Stimulated activated naive CD4-positive, alpha-beta T cell (primary cell): ENCODE data around the gene RALGDS.

Experiments used
- DNase-seq, 6 experiments: peaks; one replicate each; lab custom pipeline; 2025; lab: John Stamatoyannopoulos, UW

RALGDS gene

DNA sequence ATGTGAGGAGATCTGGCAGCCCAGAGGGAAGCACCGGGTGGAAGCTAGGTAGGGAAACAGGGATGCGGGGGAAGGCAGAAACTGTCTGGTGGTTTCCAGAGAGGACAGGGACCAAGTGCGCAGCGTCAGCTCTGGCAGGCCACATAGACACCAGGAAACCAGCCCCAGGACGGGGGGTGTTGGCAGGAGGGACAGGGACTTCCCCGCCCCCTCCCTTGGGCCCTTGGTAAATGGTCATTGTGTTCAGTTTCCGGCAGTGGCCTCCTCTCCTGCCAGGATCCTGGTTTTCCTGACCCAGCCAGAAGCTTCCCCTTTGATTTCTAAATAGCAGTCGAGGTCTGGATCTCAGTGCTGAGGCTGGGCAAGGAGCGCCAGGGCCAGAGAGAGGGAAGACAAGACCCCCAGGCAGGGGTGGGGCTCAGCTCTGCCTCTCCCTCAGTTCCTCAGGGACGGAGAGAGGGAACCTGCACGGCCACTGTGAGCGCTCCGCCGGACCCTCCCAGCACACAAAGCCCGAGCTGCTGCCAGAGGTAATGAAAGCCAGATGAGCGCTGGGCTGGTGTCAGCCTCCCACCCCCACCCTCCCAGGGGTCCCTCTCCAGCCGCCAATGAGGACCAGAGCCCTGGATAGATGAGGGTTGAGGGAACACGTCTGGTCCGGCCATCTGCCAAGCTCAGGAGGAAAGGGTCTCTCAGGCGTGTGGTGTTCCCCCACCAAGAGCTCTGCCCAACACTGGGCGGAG, 1.8 kb downstream of the RALGDS start:
- no peak for DNase-seq

DNA sequence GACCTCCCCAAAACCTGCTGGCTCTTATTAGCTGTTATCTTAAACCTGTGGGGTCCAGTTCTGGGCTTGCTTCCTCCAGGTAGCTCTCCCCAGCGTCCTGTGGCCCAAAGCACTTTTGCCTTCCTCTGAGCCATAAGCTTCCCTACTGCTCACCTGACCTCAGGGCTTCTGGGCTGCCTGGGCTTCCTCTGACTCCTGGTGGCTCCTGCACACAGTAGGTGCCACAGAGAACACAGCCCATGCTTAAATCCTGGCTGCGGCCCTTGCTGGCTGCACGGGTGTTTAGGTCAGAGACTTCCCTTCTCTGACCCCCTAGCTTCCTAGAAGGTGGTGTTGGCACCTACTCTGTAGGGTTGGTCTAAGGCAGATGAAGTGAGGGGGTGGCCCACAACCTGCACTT, 2.5 kb downstream of the RALGDS start:
- no peak for DNase-seq

DNA sequence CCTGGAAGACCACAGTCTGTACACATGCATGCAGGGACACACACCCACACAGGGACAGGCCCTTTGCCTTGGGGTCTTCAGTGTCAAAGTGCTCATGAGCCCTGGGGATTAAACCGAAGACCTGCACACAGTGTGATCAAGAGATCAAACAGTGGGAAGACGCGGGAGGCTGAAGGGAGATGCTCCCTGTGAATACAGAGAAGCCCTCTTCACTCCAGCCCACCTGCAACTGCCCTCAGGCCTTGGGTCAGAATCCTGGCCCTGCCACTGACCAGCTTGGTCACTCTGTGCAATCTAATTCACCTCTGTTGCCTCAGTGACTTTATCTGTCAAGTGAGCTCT, 2.9 kb downstream of the RALGDS start:
- DNase-seq: no peak

DNA sequence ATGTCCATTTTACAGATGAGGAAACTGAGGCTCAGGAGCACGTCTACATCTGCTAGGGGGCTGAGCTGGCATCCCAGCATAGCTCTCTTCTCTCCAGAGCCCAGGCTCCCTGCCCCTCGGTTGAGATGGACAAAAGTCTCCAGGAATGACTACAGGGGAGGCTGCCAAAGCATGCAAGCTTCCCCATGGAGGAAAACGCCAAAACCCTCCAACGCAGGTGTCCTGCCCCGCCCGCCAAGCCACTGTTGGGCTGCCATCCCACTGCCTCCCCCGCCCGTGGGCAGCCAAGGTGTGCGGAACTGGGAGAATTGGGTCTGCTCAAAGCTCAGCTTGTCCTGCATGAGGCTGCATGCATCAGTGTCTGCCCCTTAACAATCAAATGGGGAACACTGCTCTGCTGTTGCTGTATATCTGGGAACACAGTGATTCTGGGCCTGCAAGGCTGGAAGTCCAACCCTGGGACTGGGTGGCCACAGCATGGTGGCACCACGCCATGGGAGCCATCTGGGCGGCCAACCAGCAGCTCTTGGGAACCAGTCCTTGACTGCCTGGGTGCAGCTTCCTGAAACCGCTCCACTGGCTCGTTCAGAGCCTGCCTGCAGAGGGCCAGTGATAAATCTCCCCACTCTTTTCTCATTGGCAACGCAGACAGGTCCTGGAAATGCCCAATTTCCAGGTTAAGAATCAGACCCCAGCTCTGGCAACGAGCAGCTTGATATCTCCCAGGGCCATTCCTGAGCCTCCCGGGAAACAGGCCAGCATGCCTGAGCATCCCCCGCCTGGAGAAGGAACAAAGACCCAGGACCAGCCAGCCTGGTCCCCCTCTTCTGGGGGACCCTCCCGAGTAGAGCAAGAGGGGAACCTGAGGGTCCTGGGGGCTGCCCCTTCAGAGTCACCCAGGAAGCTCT, 3.5 kb downstream of the RALGDS start:
- DNase-seq: no peak

DNA sequence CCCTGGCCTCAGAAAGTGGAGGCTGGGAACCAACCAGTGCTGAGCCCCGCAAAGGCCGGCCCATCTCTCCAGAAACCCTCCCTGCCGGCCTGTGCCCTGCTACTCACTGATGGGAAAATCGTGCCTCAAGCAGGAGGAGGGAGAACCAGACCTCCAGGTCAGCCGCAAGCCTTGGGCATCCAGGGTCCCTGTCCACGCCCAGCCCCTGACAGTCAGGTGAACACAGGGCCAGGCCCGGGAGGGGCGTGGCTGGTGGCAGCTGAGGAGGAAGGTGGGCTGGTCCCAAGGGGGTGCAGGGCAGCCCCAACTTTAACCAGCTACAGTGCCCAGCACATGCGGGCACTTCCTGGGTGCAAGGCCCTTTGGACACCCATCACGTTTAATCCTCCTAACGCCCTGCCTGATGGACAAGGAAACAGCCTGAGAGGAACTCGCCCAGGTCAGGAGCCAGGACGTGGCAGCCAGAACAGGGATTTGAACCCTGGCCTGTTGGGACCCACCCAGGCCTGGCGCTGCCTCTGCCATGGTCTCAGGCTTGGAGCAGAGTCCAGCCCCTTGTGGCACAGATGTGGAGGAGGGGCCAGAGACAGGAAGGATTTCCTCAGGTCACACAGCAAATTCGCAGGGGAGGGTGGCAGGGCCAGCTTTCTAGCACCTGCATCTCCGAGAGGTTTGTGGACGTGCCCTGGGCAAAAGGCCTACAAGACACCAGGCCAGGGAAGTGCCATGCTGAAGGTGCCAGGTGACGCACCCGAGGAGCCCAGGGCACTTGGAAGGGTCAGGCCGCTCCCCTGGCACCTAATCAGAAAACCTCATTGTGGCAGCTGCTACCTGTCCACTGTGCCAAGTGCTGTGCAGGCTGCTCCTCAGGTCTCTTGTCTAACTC, 4.5 kb downstream of the RALGDS start:
- no peak for DNase-seq

DNA sequence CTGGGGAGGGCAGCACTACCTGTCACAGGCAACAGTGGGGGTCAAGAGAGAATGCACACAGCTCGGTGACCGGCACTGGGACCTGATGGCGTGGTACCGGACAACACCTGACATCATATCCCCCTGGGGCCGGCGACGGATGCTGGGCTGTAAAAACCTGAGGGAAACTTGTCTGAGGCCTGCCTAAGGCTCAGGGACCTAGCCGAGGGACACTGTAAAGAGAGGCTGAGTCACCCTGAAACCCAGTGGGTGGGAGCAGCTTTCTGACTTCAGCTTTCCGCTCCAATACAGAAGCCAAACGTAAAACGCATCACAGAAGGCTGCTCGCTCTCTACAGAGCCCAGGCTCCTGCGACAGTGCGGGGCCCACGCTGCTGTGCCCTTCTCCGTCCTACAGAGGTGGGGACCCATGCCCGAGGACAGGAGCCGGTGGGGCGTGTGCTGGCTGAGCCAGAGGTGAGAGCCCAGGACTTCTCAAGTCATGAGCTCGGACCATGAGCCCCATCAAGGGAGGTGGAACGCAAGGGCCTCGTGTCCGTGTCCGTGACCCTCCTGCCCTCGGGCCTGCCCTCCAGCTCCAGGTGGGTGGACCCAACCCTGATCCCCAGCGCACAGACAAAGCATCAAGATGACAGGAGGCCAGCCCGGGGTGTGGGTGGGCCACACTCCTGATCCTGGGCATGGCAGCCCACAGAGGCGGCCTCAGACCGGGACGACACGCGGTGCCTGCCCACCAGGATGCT, 5.3 kb downstream of the RALGDS start:
- no peak for DNase-seq

DNA sequence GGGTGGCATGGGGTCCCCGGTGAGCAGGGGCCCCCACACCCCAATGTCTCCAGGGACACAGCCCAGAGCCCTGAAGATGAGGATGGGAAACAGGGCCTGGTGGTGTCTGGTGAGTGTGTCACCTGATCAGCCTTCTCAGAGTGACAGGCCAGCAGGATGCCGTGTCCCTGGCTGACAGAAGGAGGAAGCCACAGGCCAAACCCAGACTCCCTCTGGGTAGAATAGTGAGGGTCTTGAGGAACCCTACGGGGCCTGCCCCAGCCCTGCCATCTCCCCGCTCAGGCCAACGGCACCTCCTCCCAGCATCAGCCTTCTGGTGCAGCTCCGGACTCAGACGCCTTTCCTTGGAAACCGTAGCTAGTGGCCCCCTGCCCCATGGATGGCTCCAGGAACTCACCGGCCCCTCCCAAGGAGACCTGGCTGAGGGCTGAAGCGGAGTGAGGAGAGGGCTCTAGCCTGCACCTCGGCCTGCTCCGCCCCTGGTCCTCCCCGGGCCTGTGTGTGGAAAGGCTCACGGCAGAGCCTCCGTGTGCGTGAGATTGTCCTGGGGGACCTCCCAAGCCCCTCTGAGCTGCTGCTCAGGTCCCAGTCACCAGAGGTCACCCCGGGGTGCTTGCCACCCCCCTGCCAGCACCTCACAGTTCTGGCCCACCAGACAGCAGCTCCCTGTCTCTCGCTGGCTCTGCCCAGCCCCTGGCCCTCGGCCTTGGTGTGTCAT, 6.0 kb downstream of the RALGDS start:
- DNase-seq: no peak

DNA sequence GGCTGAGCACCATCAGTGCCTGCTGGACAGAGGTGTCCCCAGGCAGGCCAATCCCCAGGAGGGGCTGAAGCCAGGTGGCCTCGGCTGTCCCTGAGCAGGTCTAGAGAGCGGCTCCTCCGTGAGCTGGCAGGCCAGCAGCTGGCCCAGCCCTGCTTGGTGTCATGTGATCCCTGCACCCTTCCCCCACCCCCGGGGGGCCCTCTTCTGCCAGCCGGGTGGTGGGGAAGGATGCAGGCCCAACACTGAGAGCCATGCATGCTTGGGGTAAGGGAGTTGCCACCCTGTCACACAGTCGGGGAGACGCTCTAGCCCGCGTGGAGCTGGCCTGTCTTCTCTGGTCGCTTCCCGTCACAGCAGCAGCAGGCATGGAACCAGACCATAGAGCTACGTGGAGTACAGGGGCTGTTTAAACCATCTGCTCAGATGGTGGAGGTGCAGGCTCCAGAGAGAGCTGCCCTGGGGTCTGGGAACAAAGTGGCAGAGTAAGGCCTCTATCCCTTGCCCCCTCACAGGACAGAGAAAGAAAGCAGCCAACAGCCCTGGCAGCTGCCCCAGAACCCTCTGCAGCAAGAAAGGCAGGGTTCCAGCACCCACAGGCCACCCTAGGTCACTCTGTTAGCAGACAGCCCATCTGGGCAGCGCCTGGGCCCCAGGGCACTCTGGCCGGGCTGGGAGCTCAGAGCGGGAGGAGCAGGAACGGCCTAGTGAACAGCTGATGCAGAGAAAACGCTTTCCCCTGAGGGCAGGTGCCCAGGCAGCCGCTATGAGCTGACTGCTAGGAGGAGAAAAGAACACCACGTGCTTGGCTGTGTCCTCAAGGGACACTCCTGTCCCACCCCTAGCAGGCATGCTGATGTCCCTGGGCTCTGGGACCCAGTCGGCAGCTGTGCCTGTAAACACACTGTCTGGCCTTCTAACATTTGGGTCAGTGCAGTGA, 6.8 kb downstream of the RALGDS start:
- no peak for DNase-seq

DNA sequence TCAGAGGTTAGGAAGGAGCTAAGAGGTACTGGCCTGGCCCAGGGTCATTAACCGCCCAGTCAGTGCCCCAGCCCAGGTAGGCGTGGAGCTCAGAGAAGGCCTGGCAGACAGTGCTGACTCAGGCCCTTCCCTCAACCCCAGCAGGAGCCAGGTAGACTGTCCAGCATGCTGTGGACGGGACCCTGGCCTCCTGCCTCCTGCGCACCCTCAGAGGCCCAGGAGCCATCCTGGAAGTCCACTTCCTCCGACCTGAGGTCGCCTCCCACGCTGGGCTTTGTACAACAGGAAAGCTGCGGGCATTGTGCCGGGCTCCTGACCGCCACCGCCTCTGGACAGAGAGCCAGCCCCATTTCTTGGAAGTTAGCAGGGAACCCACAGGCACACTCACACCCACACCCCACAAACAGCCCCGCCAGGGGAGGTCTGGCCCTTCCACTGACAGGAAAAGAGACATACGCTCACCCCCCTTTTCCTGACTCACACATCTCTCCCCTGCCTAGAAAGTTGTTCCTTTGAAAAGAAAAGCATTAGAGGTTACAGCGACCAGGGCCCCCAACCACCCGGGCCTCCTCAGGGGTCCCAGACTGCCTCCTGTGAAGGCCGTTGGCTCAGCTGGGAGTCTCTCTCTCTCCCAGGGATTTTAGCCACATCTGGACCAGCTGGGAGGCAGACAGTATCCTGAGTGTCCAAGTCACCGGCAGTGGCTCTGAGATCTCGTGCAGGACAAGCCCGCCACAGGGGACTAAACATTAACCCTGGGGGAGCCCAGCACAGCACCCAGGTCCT, 7.7 kb downstream of the RALGDS start:
- no peak for DNase-seq

DNA sequence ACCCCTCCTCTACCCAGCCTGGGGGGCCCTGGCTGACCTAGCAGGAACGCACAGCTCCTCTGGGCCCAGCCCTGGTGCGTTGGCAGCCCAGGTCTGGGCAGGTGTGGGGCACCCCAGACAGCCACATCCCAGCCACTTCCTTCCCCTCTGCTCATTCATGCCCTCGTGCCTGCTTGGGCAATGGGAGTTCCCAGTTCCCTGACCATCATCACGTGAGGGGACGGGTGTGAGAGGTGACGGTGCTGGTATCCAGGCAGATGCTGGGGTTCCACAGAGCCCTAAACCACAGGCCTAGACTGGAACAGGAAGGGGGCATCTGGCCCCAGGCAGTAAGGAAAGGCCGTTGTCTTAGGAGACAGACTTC, 8.4 kb downstream of the RALGDS start:
- no peak for DNase-seq

DNA sequence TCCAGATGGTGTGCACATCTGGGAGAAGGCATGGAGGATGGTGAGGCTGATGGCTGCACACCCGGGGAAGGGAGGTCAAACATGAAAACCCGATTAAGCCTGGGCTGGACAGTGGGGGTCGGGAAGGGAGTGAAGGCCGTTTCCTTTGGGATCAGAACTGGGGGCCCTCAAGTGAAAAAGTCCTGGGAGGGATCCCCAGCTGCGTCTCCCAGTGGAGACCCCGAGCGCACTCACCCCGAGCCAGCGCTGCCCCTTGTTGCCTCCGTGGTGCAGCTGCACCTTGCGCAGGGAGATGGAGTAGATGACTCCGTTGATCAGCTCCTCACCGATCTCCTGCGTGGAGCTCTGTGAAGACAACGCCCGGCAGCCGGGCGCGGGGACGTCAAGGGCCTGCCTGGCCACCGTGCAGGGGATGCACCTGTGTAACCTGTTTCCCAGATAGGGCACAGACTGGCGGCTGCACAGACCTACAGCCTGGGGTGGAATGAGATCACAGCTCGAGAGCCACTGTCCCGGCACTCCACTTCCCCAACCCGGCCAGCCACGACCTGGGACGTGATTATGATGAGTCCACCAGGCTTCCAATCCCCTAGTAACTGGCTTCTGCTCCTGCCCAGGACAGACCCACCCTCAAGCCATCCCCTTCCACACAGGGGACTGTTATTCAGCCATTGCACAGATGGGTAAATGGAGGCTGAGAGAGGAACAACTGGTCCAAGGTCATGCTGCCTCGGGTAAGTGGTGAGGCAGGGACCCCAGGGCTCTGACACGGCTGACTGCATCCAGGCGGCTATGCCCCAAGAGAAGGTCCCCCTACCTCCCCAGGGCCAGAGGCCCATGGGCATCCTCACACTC, 9.0 kb downstream of the RALGDS start:
- DNase-seq: no peak

DNA sequence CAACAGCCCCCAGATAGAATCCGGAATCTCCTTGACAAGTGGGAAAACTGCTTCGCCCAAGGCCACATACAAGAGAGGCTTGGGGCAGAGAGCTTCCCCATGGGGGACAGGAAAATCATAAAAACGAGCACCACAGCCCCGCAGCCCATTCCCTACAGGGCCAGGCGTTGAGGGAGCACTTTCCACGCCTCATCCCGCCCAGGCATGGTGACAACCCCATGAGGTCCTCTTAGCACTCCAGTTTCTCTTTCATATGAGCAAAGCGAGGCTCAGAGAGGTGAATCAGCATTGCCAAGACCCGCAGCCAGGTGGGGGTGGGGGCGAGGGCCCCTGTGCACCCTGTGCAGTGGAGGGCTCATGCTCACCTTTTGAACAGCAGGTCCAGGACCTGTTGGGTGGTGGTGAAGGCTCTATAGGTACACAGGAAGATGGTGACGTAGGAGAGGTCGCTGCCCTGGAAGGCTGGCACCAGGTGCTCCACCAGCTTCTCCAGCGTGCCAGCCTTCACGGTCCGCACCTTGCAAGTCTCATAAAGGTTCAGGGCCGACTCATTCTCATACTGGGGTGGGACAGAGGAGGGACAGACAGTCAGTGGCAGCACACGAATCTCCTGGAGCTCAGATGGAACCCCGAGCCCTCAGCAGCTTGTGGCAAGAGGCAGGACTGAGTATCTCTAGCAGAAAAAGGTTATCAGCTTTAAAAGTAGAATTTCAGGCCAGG, 10.9 kb downstream of the RALGDS start:
- no peak for DNase-seq

DNA sequence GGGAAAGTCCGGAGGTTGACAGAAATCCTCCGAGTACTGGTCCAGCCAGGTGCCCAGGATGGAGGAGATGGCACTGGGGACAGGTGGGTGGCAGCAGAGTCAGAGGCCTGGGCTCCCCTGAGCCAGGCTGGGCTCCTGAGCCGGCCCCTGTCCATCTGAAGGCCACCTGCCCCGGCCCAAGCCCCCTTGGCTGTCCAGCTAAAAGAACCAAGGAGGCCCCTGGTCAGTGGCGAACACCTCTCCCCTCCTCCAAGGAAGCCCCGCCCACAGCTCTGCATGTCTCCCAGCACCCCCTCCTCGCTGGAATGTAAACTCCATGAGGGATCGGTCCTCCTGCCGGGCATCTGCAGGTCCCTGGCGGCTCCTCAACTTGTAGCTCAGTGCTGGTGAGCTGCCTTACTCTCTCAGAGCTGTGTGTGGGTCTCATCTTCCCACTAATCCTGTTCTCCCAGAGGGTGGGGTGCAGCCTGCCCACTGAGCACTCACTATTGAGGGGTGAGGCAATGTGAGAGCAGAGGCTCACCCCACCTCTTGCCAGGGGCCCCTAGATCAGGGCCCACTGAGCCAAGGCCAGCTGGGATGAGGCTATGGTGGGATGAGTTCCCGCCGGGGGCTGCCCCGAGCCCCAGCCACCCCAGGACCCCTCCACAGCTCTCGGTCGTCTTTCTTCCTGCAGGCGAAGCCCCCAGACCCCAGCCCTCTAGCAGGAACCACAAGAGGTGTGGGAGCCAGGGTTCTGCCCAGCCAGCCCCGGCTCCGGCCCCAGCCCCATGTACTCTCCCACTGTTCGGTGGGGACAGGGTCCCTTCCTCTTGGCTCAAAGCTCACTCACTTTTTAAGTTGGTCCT, 12.0 kb downstream of the RALGDS start:
- DNase-seq: no peak

DNA sequence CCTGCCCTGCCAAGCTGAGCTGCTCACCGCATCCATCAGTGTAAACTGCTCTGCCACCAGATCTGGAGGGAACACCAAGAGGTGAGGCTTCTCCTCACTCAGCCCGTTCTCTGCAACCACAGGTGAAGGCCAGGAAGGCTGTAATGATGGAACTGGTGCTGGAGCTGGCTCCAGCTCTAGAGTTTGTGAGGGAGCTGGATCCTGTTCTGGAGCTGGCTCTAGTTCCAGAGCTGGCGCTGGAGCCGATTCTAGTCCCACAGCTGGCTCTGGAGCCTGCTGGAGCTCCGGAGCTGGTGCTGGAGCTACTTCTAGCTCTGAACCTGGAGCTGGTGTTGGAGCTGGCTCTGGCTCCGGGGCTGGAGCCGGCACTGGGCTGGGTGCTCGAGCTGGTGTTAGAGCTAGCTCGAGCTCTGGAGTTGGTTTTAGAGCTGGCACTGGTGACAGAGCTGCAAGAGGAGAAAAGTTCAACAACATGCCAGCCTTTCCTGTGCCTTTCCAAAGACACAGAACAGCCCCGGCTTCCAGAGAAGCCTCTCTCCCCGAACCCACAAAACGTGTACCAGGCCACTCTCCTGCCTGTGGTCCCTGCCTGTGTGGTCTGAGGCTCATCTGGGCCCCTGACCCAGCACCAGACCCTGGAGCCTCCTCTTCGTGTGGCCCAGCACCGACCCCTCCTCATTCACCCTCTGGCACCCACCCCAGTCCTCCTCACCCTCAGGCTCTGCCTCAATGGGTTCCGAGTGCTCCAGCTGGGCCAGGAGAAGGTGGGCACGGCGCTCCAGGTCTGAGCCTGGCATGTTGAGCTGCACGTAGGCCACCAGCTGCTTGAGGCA, 12.9 kb downstream of the RALGDS start:
- no peak for DNase-seq

DNA sequence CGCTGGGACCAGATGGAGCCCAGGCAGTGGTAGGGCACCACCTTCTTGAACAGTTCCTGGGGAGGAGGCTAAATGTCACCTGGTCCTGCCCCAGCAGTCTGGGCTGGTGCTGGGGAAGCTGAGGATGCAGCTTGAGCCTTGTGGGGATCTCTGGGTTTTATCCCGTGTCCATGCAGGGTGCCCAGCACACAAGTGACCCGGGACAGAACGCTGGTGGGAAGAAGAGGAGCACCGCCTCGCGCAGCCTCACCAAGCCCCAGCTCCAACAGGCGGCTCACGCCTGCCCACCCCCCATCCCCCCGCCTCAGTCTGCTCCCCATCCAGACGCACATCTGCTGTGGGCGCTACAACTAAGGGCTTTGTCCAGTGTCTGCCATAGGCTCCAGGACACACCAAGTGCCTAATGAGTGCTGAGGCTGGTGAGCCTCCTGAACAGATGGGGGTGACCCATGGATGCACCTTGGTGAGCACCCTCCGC, 13.8 kb downstream of the RALGDS start:
- DNase-seq: no peak
